Choroid plexus epithelial cell (primary cell): Measurements from ENCODE around the gene ASB9.

Experiments
- DNase-seq: peaks from one replicate; pipeline ENCODE4 v3.0.0-alpha.2; 2010; ENCODE audit warnings: low read depth
- H3K4me3 ChIP-seq: 2 replicates; pipeline ENCODE4 v1.5.1; 2011; ENCODE audit warnings: low read depth, mild to moderate bottlenecking, control low read depth, low read length, moderate library complexity
- CTCF ChIP-seq: conservative IDR thresholded peaks from 2 replicates; pipeline ENCODE4 v1.5.1; 2011; ENCODE audit warnings: low read depth, mild to moderate bottlenecking, control low read depth, inconsistent platforms, low read length, moderate library complexity

The ASB9 gene

GRCh38 chrX:15217161-15217560 lies 52.7 kb downstream of the ASB9 start:
- no peak for TF ChIP-seq CTCF
- no peak overlapping the region for H3K4me3 ChIP-seq
- DNase-seq = no peak

- no peak for TF ChIP-seq CTCF
- DNase-seq = no peak
- H3K4me3 ChIP-seq = no peak overlapping the region
Observed at GRCh38 chrX:15216280-15216679, 53.6 kb downstream of the ASB9 start.

GRCh38 chrX:15215366-15215765 lies 54.5 kb downstream of the ASB9 start:
- TF ChIP-seq CTCF = no peak
- no peak overlapping the region for H3K4me3 ChIP-seq
- DNase-seq = no peak

- no peak for DNase-seq
- TF ChIP-seq CTCF = no peak
- H3K4me3 ChIP-seq = no peak overlapping the region
Observed at GRCh38 chrX:15214588-15214987, 55.3 kb downstream of the ASB9 start.

GRCh38 chrX:15209096-15209495 lies 60.8 kb downstream of the ASB9 start:
- H3K4me3 ChIP-seq = no peak overlapping the region
- DNase-seq = no peak
- no peak for TF ChIP-seq CTCF

- TF ChIP-seq CTCF = no peak
- H3K4me3 ChIP-seq = no peak overlapping the region
- no peak for DNase-seq
Observed at GRCh38 chrX:15207994-15208393, 61.9 kb downstream of the ASB9 start.

GRCh38 chrX:15207384-15207783 lies 62.5 kb downstream of the ASB9 start:
- no peak for DNase-seq
- H3K4me3 ChIP-seq = no peak overlapping the region
- no peak for TF ChIP-seq CTCF
